Stimulated activated CD8-positive, alpha-beta memory T cell treated with anti-CD3 and anti-CD28 coated beads, Interleukin-2, amount 100 ng/mL, for 1 hour (primary cell): ENCODE data around the gene SOCS7.

Experiments used
- DNase-seq, 2 donors: peaks; one replicate each; pipeline ENCODE4 v3.0.0-alpha.2; 2020; ENCODE audit warnings: low read depth in 2 of 2

SOCS7 gene

DNA sequence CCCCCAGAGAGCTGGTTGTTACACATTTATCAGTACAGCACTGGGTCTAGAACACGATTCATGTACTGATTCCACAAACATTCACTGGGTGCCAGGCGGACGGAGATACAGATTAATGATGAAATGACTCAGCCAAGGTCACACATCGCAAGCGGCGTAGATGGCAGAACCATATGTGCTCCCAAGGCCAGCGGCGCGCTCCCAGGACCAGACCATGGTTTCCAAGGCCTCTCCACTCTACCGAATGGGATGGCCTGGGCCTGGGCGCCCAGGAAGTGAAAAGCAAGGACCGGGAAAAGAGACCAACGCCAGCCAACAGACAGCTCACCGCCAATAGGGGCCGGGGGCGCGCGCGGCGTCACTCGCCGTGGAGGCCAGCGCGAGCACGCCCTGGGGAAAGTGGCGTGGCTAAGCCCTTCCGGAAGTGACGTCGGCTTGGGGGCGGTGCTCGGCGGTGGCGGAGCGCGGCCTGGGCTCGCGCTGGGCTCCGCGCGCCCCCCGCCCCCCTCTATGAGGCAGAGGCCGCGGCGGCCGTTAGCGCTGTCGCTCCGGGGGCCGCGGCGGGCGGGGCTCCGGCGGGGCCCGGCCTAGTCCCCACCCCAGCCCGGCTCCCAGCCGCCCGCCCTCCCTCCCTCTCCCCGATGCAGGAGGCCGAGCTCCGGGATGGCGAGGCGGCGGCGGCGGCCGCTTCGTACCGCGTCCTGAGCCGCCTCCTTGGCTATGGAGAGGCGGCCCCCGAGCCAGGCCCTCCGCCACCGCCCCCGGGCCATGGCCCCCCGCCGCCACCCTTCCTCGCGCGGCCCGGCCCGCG is at the start of gene SOCS7:
SOCS7 (plus strand) TSS at position 433 of the 811 bp plus-strand sequence; CDS start at position 642, 209 bp downstream.
- DNase-seq, result peak; percentile 84 to 87

DNA sequence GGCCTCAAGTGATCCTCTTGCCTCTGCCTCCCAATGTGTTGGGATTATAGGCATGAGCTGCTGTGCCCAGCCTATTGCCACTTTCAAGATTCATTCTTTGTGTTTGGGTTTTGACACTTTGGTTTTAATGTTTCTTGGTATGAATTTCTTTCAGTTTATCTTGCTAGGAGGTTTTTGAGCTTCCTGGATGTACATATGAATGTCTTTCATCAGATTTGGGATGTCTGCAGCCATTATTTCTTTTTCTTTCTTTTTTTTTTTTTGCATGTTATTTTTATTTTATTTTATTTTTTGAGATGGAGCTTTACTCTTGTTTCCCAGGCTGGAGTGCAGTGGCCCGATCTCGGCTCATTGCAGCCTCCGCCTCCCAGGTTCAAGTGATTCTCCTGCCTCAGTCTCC is 36.1 kb upstream of the SOCS7 start:
- DNase-seq, result no peak

DNA sequence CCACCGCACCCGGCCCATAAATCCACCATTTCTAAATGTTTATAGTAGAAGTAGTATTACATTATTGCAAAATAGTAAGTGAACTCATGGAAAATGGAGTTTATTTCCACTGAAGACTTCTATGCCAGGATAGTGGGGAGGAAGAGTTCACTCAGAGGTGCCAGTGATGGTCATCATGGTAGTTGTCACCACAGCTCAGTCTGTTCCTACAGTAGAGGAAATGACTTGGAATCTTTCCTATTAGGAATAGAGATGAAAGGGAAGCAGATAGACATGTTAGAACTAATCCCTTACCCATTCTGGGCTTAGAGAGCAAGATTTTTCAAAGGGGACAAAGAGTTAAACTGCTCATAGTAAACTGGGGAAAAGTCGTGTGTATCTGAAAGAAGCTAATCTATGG is 34.6 kb upstream of the SOCS7 start:
- no peak for DNase-seq

GRCh38 chr17:38320482-38320881 is 31.2 kb upstream of the SOCS7 start:
- DNase-seq, result no peak

DNA sequence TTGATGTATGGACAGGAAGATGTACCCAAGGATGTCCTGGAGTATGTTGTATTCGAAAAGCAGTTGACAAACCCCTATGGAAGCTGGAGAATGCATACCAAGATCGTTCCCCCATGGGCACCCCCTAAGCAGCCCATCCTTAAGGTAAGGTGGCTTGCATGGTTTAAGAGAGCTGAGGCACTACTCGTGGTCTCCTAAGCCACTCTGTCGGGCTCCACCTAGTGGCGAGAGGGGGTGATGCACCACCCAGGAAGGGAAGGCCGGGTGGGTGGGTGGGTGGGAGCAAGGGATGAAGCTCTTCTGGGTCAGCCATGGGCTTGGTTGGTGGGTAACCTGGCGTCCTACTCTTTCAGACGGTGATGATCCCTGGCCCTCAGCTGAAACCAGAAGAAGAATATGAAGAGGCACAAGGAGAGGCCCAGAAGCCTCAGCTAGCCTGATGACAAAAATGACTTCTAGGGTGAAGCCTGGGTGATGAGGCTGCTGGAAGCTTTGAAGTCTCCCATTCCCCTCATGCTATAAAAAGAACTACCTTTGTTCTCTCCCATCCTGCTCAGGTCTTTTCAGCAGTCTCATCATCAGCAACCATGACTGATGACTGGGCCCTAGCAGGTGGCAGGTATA is 29.4 kb upstream of the SOCS7 start:
- DNase-seq, result peak; percentile 54 to 60

GRCh38 chr17:38322897-38323296 is 28.7 kb upstream of the SOCS7 start:
- no peak for DNase-seq

GRCh38 chr17:38324141-38324697 is 27.4 kb upstream of the SOCS7 start:
- DNase-seq, result no peak

DNA sequence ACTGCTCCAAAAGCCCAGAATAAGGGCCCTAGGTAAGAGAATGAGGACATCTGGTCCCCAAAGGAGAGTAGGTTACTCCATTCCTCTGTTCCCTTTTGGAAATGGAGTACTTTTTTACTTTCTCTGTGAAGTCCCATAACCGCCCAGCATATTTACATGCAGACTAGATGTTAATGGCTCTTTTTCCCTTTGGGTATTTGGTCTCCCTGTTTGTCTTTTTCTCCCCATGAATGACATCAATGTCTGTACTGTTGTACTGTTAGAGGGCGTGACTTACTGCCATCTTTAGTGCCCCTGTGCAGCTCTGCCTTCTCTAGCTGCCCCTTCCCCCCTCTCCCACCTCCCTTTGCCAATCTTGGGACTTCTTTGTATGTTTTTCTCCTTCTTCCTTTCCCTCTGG is 26.9 kb upstream of the SOCS7 start:
- no peak for DNase-seq

DNA sequence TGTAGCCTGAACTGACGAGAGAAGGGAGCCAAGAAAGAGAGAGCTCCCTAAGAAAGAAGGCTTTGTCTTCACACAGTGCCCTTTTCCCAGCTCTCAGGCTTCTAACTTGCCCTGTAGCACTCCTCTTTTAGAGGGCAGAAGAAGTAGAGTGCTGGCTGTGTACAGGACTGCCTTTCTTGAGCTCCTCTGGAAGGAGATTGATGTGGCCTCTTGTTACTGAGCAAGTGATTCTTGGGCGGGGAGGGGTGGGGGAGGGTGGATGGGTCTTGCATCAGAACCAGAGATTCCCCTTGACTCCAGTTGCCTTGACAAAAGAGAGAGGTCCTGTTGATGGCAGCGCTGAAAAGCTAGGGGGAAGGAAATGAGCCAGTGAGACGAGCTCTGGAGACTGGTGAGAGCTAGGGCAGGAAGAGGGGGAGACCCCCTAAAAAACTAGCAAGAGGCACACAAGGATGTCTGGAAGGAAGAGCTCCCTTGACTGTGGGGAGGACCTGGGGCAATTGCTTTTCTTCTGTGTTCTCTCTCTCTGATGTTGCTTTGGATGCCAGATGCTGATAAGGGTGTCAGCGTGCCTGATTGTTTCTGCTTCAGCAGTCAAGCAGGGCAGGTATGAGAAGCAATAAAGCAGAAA is 26.3 kb upstream of the SOCS7 start:
- DNase-seq, result no peak

DNA sequence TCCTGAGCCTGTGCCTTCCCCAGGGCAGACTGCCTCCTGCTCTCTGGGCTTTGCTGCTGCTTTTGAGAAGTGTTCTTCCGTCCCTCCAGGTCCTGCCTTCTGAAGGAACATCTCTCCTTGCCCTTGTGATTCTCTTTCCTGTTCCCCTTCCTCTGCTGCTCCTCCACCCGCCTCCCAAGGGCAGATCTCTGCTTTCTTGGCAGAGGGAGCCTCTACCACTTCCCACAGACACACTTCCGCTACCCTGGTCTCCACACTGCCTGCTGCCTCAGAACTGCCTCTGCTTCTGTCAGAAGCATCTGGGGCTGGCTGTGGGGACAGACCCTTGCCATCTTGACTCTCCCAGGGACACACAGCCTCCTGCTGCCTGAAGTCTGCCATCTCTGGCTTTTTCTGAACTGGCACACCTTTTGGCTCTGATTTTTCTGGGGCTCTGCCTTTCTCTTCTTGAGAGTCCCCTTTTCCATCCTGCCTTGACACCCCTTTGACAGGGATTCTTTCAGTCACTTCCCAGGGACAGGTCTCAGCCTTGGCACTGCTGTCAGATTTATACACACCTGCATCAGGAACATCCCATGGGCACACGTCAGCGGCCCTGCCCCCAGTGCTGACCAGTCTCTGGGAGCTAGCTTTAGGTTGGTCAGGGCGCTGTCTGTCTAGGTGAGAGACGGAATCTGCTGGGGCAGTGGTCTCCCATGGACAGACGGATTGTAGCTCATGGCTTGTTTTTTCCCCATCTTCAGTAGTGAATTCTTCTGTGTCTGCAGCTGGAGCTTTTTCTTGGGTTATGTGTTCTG is 24.4 kb upstream of the SOCS7 start:
- DNase-seq, result no peak

DNA sequence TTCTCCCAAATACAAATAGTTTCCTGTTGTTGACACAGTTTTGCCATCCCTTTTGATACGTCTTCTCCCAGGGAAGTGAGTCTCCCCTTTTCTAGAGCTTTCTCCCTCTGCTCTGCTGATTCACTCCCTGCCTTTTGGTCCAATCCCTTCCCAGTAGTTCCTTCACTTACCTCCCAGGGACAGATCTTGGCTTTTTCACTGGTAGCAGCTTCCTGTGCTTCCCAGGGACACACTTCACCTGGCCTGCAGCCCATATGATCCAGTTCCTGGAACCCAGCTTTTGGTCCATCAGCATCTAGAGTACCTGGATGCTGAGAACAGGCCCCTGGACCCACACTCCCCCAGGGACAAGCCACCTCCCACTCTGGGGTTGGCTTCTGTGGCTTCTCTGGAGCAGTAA is 23.7 kb upstream of the SOCS7 start:
- DNase-seq, result no peak

GRCh38 chr17:38328620-38329019 is 23.0 kb upstream of the SOCS7 start:
- no peak for DNase-seq

- DNase-seq, result no peak
These were observed 22.4 kb upstream of the SOCS7 start for GRCh38 chr17:38329284-38329683.

DNA sequence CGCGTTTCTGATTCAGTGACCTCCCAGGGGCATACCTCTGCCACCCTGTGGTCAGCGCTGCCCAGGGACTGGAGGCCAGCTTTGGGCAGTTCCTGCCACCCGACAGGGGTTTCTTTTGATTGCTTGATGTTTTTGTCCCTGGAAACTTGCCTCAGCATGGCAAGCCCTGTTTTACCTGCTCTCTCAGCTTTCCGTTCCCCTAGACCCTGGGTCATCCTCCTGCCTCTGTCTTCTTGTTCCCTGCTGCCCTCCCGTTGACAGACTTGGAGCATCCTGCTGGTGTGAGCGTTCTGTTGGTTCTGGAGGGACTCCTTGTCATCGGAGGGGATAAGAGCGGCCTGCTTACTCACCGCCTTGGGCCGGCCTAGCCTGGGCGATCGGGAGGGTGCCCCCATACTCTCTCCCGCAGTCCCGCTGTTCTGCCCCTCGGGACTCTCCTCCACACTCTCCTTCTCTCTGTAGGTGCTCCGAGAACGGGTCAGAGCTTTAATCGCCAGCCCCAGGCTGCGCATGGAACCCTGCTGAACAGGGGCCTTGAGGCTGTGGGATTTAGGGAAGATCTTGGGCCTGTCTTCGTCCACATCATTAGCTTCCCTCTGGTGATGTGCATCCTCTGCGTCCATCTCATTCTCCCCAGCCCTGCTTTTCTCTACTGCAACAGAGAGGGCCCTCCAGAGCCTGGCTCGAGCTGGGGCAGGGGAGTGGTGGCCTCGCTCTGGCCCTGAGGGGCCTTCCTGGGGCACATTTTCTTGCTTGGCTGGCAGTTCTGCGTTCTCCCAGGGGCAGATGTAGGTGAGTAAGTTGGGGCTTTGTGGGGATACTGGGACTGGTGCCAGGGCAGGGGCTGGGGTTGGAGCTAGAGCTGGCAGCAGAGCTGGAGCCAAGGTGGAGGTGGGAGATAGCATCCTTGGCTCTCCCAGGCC is 21.6 kb upstream of the SOCS7 start:
- no peak for DNase-seq

GRCh38 chr17:38330941-38331411 is 20.7 kb upstream of the SOCS7 start:
- no peak for DNase-seq

DNA sequence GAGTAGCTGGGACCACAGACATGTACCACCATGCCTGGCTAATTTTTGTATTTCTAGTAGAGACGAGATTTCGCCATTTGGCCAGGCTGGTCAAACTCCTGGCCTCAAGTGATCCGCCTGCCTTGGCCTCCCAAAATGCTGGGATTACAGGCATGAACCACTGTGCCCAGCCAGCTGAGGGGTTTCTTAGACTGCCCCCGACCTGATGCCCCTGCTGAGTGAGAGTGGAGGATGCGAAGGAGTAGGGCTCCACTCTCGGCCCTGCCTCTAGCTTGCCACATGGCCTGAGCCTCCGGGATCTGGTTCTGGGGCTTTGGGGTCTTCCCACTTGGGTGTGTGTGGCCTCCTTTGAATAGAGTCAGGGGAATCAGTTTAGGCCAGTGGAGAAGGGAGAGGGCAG is 18.9 kb upstream of the SOCS7 start:
- DNase-seq, result no peak

DNA sequence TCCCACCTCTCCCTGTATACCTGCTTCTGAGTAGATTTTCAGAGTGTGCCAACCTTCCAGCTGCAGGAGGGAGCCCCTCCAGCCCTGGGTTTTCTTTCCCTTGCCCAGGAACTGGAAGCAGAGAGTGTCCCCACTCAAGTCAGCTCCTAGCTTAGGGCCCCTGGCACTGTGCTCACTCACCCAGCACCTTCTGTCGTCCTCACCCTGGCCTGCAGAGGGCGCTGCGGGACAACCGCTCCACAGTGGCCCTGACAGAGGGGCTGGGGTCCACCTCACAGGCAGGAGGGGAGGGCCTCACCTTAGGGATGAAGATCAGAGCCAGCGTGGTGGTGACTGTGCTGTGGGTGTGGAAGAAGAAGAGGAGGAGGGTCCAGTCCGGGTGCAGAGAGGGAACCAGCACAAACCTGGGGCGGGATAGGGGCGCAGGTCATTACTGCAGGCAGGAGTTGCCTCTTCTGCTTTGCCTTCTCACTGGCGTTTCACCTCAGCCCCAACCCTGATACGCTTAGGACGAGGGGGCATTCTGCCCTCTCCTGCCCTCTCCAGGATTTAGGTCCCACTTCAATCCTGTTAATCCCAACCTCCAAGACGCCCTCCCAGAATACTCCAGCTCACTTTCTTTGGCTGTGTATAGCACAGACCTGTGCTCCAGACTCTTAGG is 17.9 kb upstream of the SOCS7 start:
- DNase-seq, result peak in 1 of 2 donors; percentile 6

- no peak for DNase-seq
These were observed 16.9 kb upstream of the SOCS7 start for GRCh38 chr17:38334480-38335364.

DNA sequence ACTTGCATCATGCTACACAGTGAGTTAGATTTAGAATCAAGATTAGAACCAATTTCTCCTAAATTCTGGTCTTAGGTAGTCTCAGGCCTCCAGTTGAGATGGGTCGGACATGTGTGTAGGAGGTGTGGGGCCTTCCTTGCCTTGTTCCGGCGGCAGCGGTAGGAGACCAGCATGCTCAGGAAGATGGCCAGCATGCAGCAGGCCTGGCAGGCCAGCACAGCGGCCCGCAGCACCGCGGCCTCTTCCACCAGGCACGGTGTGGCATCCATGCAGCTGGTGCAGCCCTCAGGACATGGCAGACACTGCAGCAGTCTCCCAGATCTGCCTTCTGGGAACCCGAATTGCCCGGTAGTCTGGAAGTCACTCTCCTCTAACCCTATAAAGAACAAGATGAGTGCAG is 14.8 kb upstream of the SOCS7 start:
- no peak for DNase-seq
